Measurements from ENCODE around the gene KLHL30. TPM values are rescaled to one million over a fixed set of nuclear protein-coding genes. Genes with fewer than 3 reads are reported as not detected.
A peak's percentile ranks its signal among the peaks of the same experiment; 100 is the strongest.
"Not testable (repeated sequence)": the region's sequence is repeated elsewhere in the genome, so short reads cannot be mapped to it uniquely, and the experiment has no call there.

Gene KLHL30
- total RNA-seq, 2 donors from 2014 or later = not detected

GRCh38 chr2:238106339-238106697 lies 32.1 kb upstream of the KLHL30 start:
- ATAC-seq (replicated peaks in 1 of 2) = no peak
- H3K9me3 Mint-ChIP-seq = no peaks in the 10 kb centered on the region
- no peak overlapping the region for H3K4me3 Mint-ChIP-seq
- H3K4me1 Mint-ChIP-seq (ENCODE audit: low read depth) = no peaks in the 10 kb centered on the region
- H3K36me3 Mint-ChIP-seq (ENCODE audit: insufficient read depth in 2 of 2) = no peaks in the 10 kb centered on the region
- H3K27me3 Mint-ChIP-seq (ENCODE audit: low read depth) = no peaks in the 10 kb centered on the region
- DNase-seq = no peak
- no peak overlapping the region for H3K27ac Mint-ChIP-seq

- Mint-ChIP-seq H3K4me1 (ENCODE audit: low read depth) (no peaks in the 10 kb centered on the region), H3K9me3 (no peaks in the 10 kb centered on the region), H3K4me3 (no peak overlapping the region), H3K36me3 (ENCODE audit: insufficient read depth in 2 of 2) (no peaks in the 10 kb centered on the region), H3K27ac (no peak overlapping the region), H3K27me3 (ENCODE audit: low read depth) (no peaks in the 10 kb centered on the region)
- ATAC-seq (replicated peaks in 1 of 2) = no peak
- no peak for DNase-seq
Measured at GRCh38 chr2:238106698-238107524, 31.6 kb upstream of the KLHL30 start.

- Mint-ChIP-seq H3K36me3 (ENCODE audit: insufficient read depth in 2 of 2) (peaks cover 0 to 3% of the 10 kb centered on the region in 2 donors), H3K27me3 (ENCODE audit: low read depth) (no peaks in the 10 kb centered on the region), H3K9me3 (peaks cover under 1 to 2% of the 10 kb centered on the region in 2 donors), H3K4me3 (no peak overlapping the region), H3K27ac (no peak overlapping the region), H3K4me1 (ENCODE audit: low read depth) (no peaks in the 10 kb centered on the region)
- ATAC-seq (replicated peaks in 1 of 2) = no peak
- DNase-seq = no peak
Measured at GRCh38 chr2:238107525-238108422, 30.7 kb upstream of the KLHL30 start.

GRCh38 chr2:238108423-238109183 lies 29.9 kb upstream of the KLHL30 start:
- peaks cover 0 to 5% of the 10 kb centered on the region in 2 donors for H3K36me3 Mint-ChIP-seq (ENCODE audit: insufficient read depth in 2 of 2)
- no peak overlapping the region for H3K27ac Mint-ChIP-seq
- DNase-seq = no peak
- H3K4me3 Mint-ChIP-seq = no peak overlapping the region
- no peaks in the 10 kb centered on the region for H3K4me1 Mint-ChIP-seq (ENCODE audit: low read depth)
- peaks cover 4% of the 10 kb centered on the region in 2 donors for H3K9me3 Mint-ChIP-seq
- ATAC-seq (replicated peaks in 1 of 2) = peak in 1 of 2 donors; percentile 33
- no peaks in the 10 kb centered on the region for H3K27me3 Mint-ChIP-seq (ENCODE audit: low read depth)

GRCh38 chr2:238113611-238114010 lies 24.9 kb upstream of the KLHL30 start:
- peaks cover 13% of the 10 kb centered on the region for H3K27me3 Mint-ChIP-seq (ENCODE audit: low read depth)
- peaks cover 4% of the 10 kb centered on the region in 2 donors for H3K9me3 Mint-ChIP-seq
- no peak for DNase-seq
- peaks cover 0 to 8% of the 10 kb centered on the region in 2 donors for H3K36me3 Mint-ChIP-seq (ENCODE audit: insufficient read depth in 2 of 2)
- no peak overlapping the region for H3K27ac Mint-ChIP-seq
- no peak overlapping the region for H3K4me3 Mint-ChIP-seq
- no peak for ATAC-seq (replicated peaks in 1 of 2)
- H3K4me1 Mint-ChIP-seq (ENCODE audit: low read depth) = no peaks in the 10 kb centered on the region

- no peak overlapping the region for H3K4me3 Mint-ChIP-seq
- peaks cover 18% of the 10 kb centered on the region for H3K27me3 Mint-ChIP-seq (ENCODE audit: low read depth)
- ATAC-seq (replicated peaks in 1 of 2) (no peak), DNase-seq (no peak)
- no peaks in the 10 kb centered on the region for H3K4me1 Mint-ChIP-seq (ENCODE audit: low read depth)
- H3K27ac Mint-ChIP-seq = no peak overlapping the region
- H3K36me3 Mint-ChIP-seq (ENCODE audit: insufficient read depth in 2 of 2) = peaks cover 0 to 8% of the 10 kb centered on the region in 2 donors
- peaks cover 4% of the 10 kb centered on the region in 2 donors for H3K9me3 Mint-ChIP-seq
Measured at GRCh38 chr2:238114331-238114841, 24.1 kb upstream of the KLHL30 start.

GRCh38 chr2:238114851-238115660 lies 23.4 kb upstream of the KLHL30 start:
- peaks cover 18% of the 10 kb centered on the region for H3K27me3 Mint-ChIP-seq (ENCODE audit: low read depth)
- H3K36me3 Mint-ChIP-seq (ENCODE audit: insufficient read depth in 2 of 2) = peaks cover 0 to 8% of the 10 kb centered on the region in 2 donors
- peaks cover 4% of the 10 kb centered on the region in 2 donors for H3K9me3 Mint-ChIP-seq
- no peak overlapping the region for H3K27ac Mint-ChIP-seq
- H3K4me1 Mint-ChIP-seq (ENCODE audit: low read depth) = no peaks in the 10 kb centered on the region
- ATAC-seq (replicated peaks in 1 of 2) = no peak
- DNase-seq = no peak
- no peak overlapping the region for H3K4me3 Mint-ChIP-seq

- ATAC-seq (replicated peaks in 1 of 2); H3K36me3 Mint-ChIP-seq (ENCODE audit: insufficient read depth in 2 of 2); H3K27ac Mint-ChIP-seq; DNase-seq; H3K9me3 Mint-ChIP-seq; H3K4me1 Mint-ChIP-seq (ENCODE audit: low read depth); H3K4me3 Mint-ChIP-seq: not testable (repeated sequence)
- peaks cover 18% of the 10 kb centered on the region for H3K27me3 Mint-ChIP-seq (ENCODE audit: low read depth)
Measured at GRCh38 chr2:238115709-238116108, 22.8 kb upstream of the KLHL30 start.

GRCh38 chr2:238116298-238117198 lies 21.9 kb upstream of the KLHL30 start:
- no peaks in the 10 kb centered on the region for H3K4me1 Mint-ChIP-seq (ENCODE audit: low read depth)
- peaks cover 18% of the 10 kb centered on the region for H3K27me3 Mint-ChIP-seq (ENCODE audit: low read depth)
- peaks cover 0 to 8% of the 10 kb centered on the region in 2 donors for H3K36me3 Mint-ChIP-seq (ENCODE audit: insufficient read depth in 2 of 2)
- H3K4me3 Mint-ChIP-seq = no peak overlapping the region
- DNase-seq (no peak), ATAC-seq (replicated peaks in 1 of 2) (no peak)
- no peak overlapping the region for H3K27ac Mint-ChIP-seq
- H3K9me3 Mint-ChIP-seq = peaks cover 4% of the 10 kb centered on the region in 2 donors

GRCh38 chr2:238117199-238118154 lies 21.0 kb upstream of the KLHL30 start:
- Mint-ChIP-seq H3K4me1 (ENCODE audit: low read depth) (no peaks in the 10 kb centered on the region), H3K27me3 (ENCODE audit: low read depth) (peaks cover 18% of the 10 kb centered on the region), H3K36me3 (ENCODE audit: insufficient read depth in 2 of 2) (peaks cover 0 to 7% of the 10 kb centered on the region in 2 donors), H3K4me3 (no peak overlapping the region), H3K27ac (no peak overlapping the region), H3K9me3 (peaks cover 4% of the 10 kb centered on the region in 2 donors)
- DNase-seq (no peak), ATAC-seq (replicated peaks in 1 of 2) (no peak)
